ENCODE results near the gene OR52E5.

OR52E5 gene

DNA sequence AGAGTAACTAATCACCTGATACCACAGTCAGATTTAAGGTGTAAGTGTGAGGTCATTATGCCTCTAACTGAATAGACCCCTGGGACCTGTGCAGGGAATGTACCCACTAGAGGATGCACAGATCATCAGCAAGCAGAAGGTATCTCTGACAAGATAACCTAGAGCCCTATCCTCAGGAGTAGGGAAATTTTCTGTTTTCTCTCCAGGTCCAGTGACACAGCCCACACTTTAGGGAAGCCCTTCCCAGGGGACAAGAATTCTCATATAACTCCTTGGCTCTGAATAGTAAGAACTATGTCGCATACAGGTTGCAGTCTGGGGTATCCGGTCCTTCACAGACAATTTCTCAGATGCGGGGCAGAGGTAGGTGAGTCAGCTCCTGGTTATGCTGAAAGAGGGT, at the start of gene OR52E5:
Gene OR52E5 (plus strand): TSS at position 301 of the 400 bp plus-strand sequence. CDS start 7,569 bp downstream, outside the sequence.
- no peak within 1 kb of the TSS for H3K4me3 ChIP-seq (ENCODE audit: low read depth, low read length)
- DNase-seq (ENCODE audit: low read depth): no peak
- TF ChIP-seq, protein P1, sequence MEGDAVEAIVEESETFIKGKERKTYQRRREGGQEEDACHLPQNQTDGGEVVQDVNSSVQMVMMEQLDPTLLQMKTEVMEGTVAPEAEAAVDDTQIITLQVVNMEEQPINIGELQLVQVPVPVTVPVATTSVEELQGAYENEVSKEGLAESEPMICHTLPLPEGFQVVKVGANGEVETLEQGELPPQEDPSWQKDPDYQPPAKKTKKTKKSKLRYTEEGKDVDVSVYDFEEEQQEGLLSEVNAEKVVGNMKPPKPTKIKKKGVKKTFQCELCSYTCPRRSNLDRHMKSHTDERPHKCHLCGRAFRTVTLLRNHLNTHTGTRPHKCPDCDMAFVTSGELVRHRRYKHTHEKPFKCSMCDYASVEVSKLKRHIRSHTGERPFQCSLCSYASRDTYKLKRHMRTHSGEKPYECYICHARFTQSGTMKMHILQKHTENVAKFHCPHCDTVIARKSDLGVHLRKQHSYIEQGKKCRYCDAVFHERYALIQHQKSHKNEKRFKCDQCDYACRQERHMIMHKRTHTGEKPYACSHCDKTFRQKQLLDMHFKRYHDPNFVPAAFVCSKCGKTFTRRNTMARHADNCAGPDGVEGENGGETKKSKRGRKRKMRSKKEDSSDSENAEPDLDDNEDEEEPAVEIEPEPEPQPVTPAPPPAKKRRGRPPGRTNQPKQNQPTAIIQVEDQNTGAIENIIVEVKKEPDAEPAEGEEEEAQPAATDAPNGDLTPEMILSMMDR (IDR thresholded peaks at IDR 0.05; ENCODE audit: low read depth, low read length, missing control alignments): no peak

DNA sequence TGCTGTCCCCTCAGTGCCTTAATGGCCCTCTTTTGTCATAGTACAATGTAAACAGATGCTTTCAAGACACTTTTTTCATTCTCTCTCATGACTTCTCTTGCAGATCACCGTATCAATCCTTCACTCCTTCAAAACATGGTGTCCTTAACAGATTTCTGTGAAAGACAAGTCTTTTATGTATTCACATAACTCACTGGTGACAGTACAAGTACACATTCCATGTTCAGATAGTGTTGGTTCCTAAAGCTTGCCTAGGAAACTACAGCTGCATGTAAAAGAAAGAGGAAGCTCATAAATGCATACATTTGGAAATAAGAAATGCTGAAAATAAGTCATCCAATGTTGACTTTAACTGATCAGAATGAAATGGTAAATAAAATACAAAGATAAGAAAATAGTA, 46.3 kb upstream of the OR52E5 start:
- TF ChIP-seq, protein P1 (IDR thresholded peaks at IDR 0.05; ENCODE audit: low read depth, low read length, missing control alignments): no peak
- DNase-seq (ENCODE audit: low read depth): no peak
- H3K4me3 ChIP-seq (ENCODE audit: low read depth, low read length): no peak overlapping the region

DNA sequence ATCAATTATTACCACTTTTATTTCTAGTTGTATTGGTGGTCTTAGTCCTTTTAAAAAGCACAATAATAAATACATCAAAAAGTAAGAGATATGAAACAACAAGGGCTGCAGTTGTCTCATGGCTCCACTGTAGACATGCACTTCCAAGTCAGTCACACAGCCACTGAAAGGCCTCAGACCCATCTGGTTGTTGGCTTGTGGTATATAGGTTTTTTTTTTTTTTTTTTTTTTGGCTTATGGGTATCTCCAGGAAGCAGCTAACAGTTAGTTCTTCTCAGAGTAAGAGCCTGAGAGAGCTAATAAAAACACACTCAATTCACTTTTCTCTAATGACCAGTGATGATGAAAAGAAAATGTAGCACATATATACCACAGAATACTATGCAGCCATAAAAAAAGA, 45.3 kb upstream of the OR52E5 start:
- no peak for DNase-seq (ENCODE audit: low read depth)
- TF ChIP-seq, protein P1 (IDR thresholded peaks at IDR 0.05; ENCODE audit: low read depth, low read length, missing control alignments): no peak
- no peak overlapping the region for H3K4me3 ChIP-seq (ENCODE audit: low read depth, low read length)

DNA sequence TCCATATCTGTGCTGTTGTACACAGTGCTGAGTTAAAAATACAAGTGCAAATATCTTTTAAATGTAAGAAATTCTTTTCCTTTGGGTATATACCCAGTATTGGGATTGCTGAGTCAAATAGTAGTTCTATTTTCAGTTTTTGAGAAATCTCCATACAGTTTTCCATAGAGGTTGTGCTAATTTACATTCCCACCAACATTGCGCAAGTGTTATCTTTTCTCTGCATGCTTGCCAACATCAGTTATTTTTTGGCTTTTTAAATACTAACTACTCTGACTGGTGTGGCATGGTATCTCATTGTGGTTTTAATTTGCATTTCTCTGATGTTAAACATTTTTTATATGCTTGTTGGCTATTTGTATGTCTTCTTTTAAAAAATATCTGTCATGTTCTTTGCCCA, 42.0 kb upstream of the OR52E5 start:
- H3K4me3 ChIP-seq (ENCODE audit: low read depth, low read length): no peak overlapping the region
- TF ChIP-seq, protein P1 (IDR thresholded peaks at IDR 0.05; ENCODE audit: low read depth, low read length, missing control alignments): no peak
- DNase-seq (ENCODE audit: low read depth): no peak

DNA sequence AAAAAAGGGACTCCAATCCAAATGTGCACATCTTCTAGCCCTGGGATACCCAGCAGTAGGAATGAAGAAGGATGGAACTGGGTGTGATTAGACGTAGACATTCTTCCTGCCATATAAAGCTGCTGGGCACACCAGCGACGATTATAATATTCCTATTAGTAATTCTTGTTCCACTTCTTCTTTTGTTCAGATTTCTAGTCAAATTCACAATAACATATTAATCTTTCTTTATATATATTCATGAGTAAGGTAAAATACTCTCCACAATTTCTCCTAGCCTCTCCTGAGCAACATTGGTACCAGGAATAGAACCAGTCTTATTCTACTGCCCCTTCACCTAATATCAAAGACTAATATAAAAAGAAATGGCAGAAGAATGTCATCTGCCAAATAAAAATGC, 35.4 kb upstream of the OR52E5 start, which contains the start of gene OR52E8:
Gene OR52E8 (minus strand): TSS at position 101 of the 400 bp plus-strand sequence. CDS start 0 bp downstream, at position 101.
- TF ChIP-seq, protein P1 (IDR thresholded peaks at IDR 0.05; ENCODE audit: low read depth, low read length, missing control alignments): no peak
- no peak within 1 kb of the TSS for H3K4me3 ChIP-seq (ENCODE audit: low read depth, low read length)
- no peak for DNase-seq (ENCODE audit: low read depth)

DNA sequence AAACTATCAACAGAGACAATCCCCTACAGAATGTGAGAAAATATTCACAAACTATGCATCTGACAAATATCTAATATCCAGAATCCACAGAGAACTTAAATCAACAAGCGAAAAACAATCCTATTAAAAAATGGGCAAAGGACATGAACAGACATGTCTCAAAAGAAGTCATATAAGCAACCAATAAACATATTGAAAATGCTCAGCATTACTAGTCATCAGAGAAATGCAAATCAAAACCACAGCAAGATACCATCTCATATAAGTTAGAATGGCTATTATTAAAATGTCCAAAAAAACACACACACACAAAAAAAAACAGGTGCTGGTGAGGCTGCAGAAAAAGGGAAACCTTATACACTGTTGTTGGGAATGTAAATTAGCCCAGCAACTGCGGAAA, 27.2 kb upstream of the OR52E5 start:
- no peak overlapping the region for H3K4me3 ChIP-seq (ENCODE audit: low read depth, low read length)
- TF ChIP-seq, protein P1 (IDR thresholded peaks at IDR 0.05; ENCODE audit: low read depth, low read length, missing control alignments): no peak
- no peak for DNase-seq (ENCODE audit: low read depth)

DNA sequence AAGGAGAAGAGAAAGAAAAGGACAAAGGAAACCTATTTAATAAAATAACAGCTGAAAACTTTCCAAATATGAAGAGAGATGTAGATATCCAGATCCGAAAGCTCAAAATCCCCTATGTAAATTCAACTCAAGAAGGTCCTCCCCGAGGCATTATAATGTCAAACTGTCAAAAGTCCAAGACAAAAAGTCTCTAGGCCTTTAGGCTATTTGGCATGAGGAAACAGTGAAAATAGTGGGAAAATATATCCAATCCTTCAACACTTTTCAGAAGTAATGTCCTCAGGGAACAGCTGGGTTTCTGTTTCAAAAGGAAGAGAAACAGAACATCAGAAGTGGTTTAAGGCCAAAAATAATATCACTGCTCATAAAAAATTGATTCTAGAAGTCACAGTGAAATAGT, 14.4 kb upstream of the OR52E5 start:
- TF ChIP-seq, protein P1 (IDR thresholded peaks at IDR 0.05; ENCODE audit: low read depth, low read length, missing control alignments): no peak
- H3K4me3 ChIP-seq (ENCODE audit: low read depth, low read length): no peak overlapping the region
- DNase-seq (ENCODE audit: low read depth): no peak

Data from GM12864 (cell line).